ENCODE measurements around the gene MRPS26.
A peak's percentile ranks its signal among the peaks of the same experiment; 100 is the strongest.
"Not testable (repeated sequence)": the region's sequence is repeated elsewhere in the genome, so short reads cannot be mapped to it uniquely, and the experiment has no call there.

The MRPS26 gene

DNA sequence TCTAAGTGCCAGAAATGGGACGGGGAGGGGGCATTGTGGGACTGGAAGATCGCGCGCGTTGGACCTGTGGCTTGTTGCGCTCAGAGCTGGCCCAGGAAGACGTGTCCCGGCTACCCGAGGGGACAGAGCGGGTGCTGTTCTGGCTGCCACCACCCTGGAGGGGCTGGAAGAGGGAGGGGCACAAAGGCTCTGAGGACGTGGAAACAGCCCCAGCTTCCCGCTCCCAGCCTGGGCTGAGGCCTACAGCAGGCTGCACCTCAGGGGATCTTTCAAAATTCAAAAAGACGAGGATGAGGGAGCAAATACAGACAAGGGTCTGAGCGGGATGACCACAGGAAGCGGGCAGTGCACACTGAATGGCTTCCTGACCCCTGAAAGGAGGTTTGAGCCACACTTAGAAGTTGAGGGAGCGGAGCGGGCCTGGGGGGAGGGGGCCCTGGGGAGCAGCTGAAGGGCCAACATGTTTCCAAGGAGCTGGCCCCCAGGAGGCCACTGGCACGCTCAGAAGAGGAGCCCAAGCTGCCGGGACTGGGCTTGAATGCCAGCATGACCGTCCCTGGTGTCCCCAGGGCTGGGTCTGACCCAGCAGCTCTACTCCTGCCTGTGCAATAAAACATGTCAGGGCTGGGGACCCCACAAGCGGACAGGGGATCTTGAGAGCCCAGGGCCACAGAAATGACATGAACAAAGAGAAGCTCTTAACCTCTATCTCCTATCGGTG is 26.8 kb downstream of the MRPS26 start (continued):
- TF ChIP-seq, protein P1, sequence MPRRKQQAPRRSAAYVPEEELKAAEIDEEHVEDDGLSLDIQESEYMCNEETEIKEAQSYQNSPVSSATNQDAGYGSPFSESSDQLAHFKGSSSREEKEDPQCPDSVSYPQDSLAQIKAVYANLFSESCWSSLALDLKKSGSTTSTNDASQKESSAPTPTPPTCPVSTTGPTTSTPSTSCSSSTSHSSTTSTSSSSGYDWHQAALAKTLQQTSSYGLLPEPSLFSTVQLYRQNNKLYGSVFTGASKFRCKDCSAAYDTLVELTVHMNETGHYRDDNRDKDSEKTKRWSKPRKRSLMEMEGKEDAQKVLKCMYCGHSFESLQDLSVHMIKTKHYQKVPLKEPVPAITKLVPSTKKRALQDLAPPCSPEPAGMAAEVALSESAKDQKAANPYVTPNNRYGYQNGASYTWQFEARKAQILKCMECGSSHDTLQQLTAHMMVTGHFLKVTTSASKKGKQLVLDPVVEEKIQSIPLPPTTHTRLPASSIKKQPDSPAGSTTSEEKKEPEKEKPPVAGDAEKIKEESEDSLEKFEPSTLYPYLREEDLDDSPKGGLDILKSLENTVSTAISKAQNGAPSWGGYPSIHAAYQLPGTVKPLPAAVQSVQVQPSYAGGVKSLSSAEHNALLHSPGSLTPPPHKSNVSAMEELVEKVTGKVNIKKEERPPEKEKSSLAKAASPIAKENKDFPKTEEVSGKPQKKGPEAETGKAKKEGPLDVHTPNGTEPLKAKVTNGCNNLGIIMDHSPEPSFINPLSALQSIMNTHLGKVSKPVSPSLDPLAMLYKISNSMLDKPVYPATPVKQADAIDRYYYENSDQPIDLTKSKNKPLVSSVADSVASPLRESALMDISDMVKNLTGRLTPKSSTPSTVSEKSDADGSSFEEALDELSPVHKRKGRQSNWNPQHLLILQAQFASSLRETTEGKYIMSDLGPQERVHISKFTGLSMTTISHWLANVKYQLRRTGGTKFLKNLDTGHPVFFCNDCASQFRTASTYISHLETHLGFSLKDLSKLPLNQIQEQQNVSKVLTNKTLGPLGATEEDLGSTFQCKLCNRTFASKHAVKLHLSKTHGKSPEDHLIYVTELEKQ (tag by site-specific recombination; IDR thresholded peaks at IDR 0.05; ENCODE audit: borderline replicate concordance), result no peak
- TF ChIP-seq IKZF3 (tag by site-specific recombination; IDR thresholded peaks at IDR 0.05) (no peak), KLF1 (tag by site-specific recombination; IDR thresholded peaks at IDR 0.05) (no peak), SCRT1 (tag by site-specific recombination; IDR thresholded peaks at IDR 0.05; ENCODE audit: borderline replicate concordance) (no peak), ZNF19 (tag by site-specific recombination; IDR thresholded peaks at IDR 0.05; ENCODE audit: low read depth) (no peak)

DNA sequence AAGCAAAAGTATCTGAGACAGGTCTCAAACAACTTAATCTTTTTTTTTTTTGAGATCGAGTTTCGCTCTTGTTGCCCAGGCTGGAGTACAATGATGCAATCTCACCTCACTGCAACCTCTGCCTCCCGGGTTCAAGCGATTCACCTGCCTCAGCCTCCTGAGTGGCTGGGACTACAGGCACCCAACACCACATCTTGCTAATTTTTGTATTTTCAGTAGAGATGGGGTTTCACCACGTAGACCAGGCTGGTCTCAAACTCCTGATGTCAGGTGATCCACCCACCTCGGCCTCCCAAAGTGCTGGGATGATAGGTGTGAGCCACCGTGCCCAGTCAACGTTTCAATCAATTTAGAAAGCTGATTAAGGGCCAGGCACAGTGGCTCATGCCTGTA is 27.4 kb downstream of the MRPS26 start:
- ChIA-PET POLR2A (interaction anchor here (0.6 to 0.7 kb wide), 2 partner anchors 24 to 243 kb away, joined by 4 to 5 read pairs; no protein-coding TSS in a partner anchor), CTCF (interaction anchor here (0.7 to 1.9 kb wide), 3 partner anchors 20 to 634 kb away, joined by 3 to 11 read pairs (median 3); no protein-coding TSS in a partner anchor)
- H3K4me1 ChIP-seq (ENCODE audit: control insufficient read depth, insufficient read depth, low read length); H3K9me3 ChIP-seq (ENCODE audit: control insufficient read depth, insufficient read depth, low read depth, low read length); H3K4me3 ChIP-seq (ENCODE audit: low read depth, low read length); H3K27ac ChIP-seq (ENCODE audit: extremely low read depth, low read depth, low read length); H3K36me3 ChIP-seq (ENCODE audit: control insufficient read depth in 2 of 2, insufficient read depth in 1 of 2, low read length in 2 of 2): not testable (repeated sequence)

DNA sequence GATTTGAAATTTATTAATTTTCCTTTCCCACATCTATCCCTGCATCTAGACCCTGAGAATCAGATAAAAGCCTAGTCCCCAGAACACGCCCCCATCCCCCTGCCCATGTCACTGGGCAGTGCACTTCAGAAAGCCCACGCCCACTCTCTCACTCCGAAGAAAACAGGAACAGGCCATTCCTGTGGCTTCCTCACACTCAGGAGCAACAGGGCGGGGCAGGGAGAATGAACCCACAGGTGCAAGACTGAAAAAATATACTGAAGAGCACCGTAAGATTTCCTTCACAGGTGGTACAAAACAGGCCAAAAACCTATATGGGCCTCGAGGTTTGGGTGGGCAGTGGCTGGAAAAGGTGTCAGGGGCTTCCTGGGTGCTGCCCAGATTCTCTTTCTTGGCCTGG is 29.0 kb downstream of the MRPS26 start:
- no peaks in the 10 kb centered on the region for H3K9me3 ChIP-seq (ENCODE audit: control insufficient read depth, insufficient read depth, low read depth, low read length)
- H3K4me3 ChIP-seq (ENCODE audit: low read depth, low read length), result no peak overlapping the region
- no peak overlapping the region for H3K27ac ChIP-seq (ENCODE audit: extremely low read depth, low read depth, low read length)
- POLR2A ChIA-PET, result interaction anchor here (0.9 kb wide), 1 partner anchor 21 kb away, joined by 4 read pairs; no protein-coding TSS in a partner anchor
- no peaks in the 10 kb centered on the region for H3K4me1 ChIP-seq (ENCODE audit: control insufficient read depth, insufficient read depth, low read length)
- H3K36me3 ChIP-seq (ENCODE audit: control insufficient read depth in 2 of 2, insufficient read depth in 1 of 2, low read length in 2 of 2), result no peaks in the 10 kb centered on the region
- CTCF ChIA-PET, result interaction anchor here (0.9 kb wide), 1 partner anchor 14 kb away, joined by 9 read pairs; no protein-coding TSS in a partner anchor
- no peak for TF ChIP-seq GLI2 (tag by site-specific recombination; IDR thresholded peaks at IDR 0.05; ENCODE audit: borderline replicate concordance, low read depth)
- TF ChIP-seq, protein P2, sequence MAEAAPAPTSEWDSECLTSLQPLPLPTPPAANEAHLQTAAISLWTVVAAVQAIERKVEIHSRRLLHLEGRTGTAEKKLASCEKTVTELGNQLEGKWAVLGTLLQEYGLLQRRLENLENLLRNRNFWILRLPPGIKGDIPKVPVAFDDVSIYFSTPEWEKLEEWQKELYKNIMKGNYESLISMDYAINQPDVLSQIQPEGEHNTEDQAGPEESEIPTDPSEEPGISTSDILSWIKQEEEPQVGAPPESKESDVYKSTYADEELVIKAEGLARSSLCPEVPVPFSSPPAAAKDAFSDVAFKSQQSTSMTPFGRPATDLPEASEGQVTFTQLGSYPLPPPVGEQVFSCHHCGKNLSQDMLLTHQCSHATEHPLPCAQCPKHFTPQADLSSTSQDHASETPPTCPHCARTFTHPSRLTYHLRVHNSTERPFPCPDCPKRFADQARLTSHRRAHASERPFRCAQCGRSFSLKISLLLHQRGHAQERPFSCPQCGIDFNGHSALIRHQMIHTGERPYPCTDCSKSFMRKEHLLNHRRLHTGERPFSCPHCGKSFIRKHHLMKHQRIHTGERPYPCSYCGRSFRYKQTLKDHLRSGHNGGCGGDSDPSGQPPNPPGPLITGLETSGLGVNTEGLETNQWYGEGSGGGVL (tag by site-specific recombination; IDR thresholded peaks at IDR 0.05), result no peak
- TF ChIP-seq ZNF747 (tag by site-specific recombination; IDR thresholded peaks at IDR 0.05), result no peak
- no peak for TF ChIP-seq ZNF292 (tag by site-specific recombination; IDR thresholded peaks at IDR 0.05; ENCODE audit: borderline replicate concordance, low read depth)
- TF ChIP-seq MEIS1 (CRISPR knock-in tag; IDR thresholded peaks at IDR 0.05; ENCODE audit: borderline replicate concordance), result no peak
- no peak for TF ChIP-seq ZNF571 (tag by site-specific recombination; IDR thresholded peaks at IDR 0.05)
- no peak for TF ChIP-seq ZNF621 (tag by site-specific recombination; IDR thresholded peaks at IDR 0.05)
- no peak for TF ChIP-seq ZNF394 (tag by site-specific recombination; IDR thresholded peaks at IDR 0.05; ENCODE audit: borderline replicate concordance)
- TF ChIP-seq KLF1 (tag by site-specific recombination; IDR thresholded peaks at IDR 0.05), result 0 out of 2 replicates have a peak, but pooled peaks have one; percentile 12
- TF ChIP-seq ZBTB21 (tag by site-specific recombination; IDR thresholded peaks at IDR 0.05), result no peak
- no peak for TF ChIP-seq SALL2 (tag by site-specific recombination; IDR thresholded peaks at IDR 0.05; ENCODE audit: borderline replicate concordance)
- TF ChIP-seq SCRT1 (tag by site-specific recombination; IDR thresholded peaks at IDR 0.05; ENCODE audit: borderline replicate concordance), result 0 out of 2 replicates have a peak, but pooled peaks have one; percentile 31
- no peak for TF ChIP-seq TCF7L2 (IDR thresholded peaks at IDR 0.05; ENCODE audit: borderline replicate concordance, low read depth, low read length)
- TF ChIP-seq ZNF660 (tag by site-specific recombination; IDR thresholded peaks at IDR 0.05), result no peak
- no peak for TF ChIP-seq KLF10 (tag by site-specific recombination; IDR thresholded peaks at IDR 0.05)
- TF ChIP-seq ZNF24 (tag by site-specific recombination; IDR thresholded peaks at IDR 0.05), result no peak
- peak; percentile 60 for TF ChIP-seq SCRT2 (tag by site-specific recombination; IDR thresholded peaks at IDR 0.05)
- TF ChIP-seq, protein P3, sequence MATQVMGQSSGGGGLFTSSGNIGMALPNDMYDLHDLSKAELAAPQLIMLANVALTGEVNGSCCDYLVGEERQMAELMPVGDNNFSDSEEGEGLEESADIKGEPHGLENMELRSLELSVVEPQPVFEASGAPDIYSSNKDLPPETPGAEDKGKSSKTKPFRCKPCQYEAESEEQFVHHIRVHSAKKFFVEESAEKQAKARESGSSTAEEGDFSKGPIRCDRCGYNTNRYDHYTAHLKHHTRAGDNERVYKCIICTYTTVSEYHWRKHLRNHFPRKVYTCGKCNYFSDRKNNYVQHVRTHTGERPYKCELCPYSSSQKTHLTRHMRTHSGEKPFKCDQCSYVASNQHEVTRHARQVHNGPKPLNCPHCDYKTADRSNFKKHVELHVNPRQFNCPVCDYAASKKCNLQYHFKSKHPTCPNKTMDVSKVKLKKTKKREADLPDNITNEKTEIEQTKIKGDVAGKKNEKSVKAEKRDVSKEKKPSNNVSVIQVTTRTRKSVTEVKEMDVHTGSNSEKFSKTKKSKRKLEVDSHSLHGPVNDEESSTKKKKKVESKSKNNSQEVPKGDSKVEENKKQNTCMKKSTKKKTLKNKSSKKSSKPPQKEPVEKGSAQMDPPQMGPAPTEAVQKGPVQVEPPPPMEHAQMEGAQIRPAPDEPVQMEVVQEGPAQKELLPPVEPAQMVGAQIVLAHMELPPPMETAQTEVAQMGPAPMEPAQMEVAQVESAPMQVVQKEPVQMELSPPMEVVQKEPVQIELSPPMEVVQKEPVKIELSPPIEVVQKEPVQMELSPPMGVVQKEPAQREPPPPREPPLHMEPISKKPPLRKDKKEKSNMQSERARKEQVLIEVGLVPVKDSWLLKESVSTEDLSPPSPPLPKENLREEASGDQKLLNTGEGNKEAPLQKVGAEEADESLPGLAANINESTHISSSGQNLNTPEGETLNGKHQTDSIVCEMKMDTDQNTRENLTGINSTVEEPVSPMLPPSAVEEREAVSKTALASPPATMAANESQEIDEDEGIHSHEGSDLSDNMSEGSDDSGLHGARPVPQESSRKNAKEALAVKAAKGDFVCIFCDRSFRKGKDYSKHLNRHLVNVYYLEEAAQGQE (tag by site-specific recombination; IDR thresholded peaks at IDR 0.05), result no peak
